ENCODE data around the gene KTI12.

KTI12 gene

GRCh38 chr1:51990478-51990965 is 43.1 kb downstream of the KTI12 start, which contains the start of gene RAB3B:
TSS of gene RAB3B (minus strand) at chr1:51990700. CDS start at chr1:51977117, 13,583 bp downstream.
- no peak within 1 kb of the TSS for H3K27ac ChIP-seq
- no peak for DNase-seq (ENCODE audit: low read depth, low spot score)

GRCh38 chr1:51989582-51990477 is 43.8 kb downstream of the KTI12 start:
- H3K27ac ChIP-seq = no peak overlapping the region
- DNase-seq (ENCODE audit: low read depth, low spot score) = no peak

GRCh38 chr1:51988254-51988653 is 45.4 kb downstream of the KTI12 start:
- no peak overlapping the region for H3K27ac ChIP-seq
- DNase-seq (ENCODE audit: low read depth, low spot score) = no peak

DNA sequence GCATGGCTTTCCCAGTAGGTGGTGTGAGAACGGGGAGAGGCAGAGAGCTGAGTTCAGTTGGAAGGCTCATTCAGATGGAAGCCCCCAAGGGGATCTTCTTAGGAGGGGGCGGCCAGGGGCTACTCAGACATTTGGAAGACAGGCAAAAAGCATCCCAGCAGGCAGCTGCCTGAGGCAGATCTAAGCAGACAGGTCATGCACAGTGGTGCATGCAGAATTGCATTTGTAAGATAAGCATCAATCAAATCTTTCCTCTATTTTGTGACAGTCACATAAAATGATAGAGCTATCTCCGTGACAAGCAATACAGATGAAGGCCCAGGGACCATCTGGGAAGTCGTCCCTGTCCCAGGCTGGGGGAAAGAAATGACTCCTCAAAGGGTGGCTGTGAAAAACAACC is 46.9 kb downstream of the KTI12 start:
- no peak overlapping the region for H3K27ac ChIP-seq
- no peak for DNase-seq (ENCODE audit: low read depth, low spot score)

- no peak for DNase-seq (ENCODE audit: low read depth, low spot score)
Observed at GRCh38 chr1:51982161-51982560, 51.4 kb downstream of the KTI12 start.

More at GRCh38 chr1:51982161-51982560, 51.4 kb downstream of the KTI12 start:
- H3K27ac ChIP-seq = no peak overlapping the region

Measured in epithelial cell of prostate (primary cell).